Endometrial microvascular endothelial cells (primary cell): ENCODE results near the gene DNAJC17. TPM values are rescaled to one million over a fixed set of nuclear protein-coding genes. Genes with fewer than 3 reads are reported as not detected.

ENCODE experiments used
- in situ Hi-C: cut with HindIII; loops from 2 replicates; pipeline ENCODE4 v1.10.0; 2017; ENCODE audit warnings: low sequenced_read_pairs, low pct_unique_long_range_greater_than_20kb; ENCODE audit errors: inconsistent ontology term
- total RNA-seq: library from RNA; depleted of rRNA; stranded (reverse); fragments of >200 nt; gene quantifications from one replicate; pipeline ENCODE4 v1.2.3, GENCODE V29; 2015; ENCODE audit errors: inconsistent ontology term

The DNAJC17 gene
- total RNA-seq, 1 donor from 2014 or later: 47.3 TPM

DNA sequence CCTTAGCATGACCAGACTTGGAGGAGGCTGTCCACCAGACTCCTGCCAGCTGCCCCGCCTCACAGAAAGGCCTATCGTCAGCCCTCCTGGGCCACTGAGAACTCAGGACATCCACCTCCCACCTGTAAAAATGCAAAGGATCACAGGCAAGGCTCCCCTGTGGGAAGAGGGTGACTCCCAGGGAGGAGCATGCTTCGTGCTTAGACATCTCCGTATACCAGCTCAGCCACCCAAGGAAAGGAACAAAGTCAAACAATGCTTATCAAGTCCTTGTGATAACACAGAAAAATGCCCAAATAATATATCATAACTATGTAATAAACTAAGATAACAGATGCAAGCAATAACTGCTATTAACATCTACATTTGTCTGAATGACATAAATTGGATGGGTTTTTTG, 56.4 kb downstream of the DNAJC17 start:
- in situ Hi-C loops: no loop called here

- in situ Hi-C loops: no loop called here
These were observed 58.1 kb downstream of the DNAJC17 start for GRCh38 chr15:40749151-40749630.

DNA sequence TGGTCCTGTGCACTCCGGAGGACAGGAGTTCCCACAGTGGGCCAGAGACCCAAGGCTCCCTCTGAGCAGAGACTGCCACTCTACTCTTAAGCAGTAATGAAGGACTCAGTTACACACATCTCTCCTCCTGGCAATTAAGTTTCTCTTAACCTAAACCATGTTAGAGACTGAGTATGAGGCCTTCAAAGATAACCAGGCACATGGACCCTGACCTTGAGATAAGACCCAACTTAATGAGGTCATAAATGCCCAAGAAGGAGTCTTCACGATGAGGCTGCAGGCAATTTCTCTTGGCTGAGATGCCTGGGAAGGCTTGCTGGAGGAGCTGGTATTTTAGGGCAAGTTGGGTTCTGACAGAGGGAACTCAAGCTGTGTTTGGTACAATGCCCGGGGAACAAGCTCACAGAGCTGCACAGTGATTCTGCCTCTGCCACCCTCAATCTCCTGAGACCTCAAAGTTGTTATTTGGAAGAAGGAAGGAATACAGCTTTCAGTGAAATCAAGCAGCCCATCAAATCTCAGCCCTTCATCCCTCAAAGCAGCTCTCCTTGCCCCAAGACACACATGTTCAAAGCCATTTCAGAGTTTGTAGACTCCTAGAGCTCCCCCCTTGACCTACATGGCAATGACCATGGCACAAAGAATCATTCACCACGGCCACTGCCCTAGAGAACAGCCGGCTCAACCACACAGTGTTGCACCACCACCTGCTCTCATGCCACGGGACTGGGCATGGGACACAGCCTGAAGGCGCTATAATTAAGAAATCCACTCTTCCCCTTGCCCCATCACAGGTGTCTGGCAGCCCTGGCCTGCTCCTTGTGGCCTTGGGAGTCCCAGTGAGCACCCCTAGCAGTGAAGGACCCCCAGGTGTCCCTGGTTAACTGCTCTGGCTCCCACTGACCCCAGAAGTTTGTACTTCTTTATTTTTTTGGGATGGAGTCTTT, 59.3 kb downstream of the DNAJC17 start:
- in situ Hi-C loops: no loop called here

DNA sequence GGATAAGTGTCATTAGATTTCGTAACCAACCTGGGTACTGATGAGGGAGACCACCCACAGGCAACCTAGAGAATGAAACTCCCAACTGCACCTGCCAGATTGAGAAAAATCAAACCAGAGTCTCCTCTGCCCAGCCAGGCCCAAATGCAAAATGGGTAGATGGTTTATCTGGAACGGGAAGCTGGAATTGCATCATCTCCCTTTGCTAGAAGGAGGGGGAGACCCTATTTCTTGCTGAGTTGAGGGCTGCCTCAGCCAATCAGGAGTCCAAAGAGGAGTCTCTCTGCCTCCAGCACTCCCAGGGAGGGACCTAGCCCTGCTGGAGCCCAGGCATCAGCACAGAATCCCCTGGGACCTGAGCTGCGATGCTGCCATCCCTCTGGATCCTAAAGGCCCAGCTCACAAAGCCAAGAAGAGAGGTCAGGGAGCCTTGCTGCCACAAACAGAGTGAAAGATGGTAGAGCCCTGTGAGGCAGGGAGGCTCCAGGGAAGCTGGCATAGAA, 60.3 kb downstream of the DNAJC17 start:
- in situ Hi-C loops: no loop called here

DNA sequence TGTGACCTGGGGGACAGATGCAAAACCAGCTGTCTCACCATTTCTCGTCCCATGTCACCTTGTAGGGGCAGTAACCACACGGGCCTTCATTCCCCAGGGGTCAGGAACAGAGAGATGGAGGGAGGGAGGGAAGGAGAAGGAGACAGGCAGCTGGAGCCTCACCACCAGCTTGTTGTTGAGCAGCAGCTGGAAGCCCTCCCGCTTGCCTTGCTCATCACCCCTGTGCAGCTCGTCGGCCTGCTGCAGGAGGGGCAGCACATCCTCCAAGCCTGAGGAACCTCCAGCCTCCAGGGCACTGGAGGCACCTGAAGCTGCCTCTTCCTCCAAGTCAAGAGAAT, 62.5 kb downstream of the DNAJC17 start:
- in situ Hi-C loops: no loop called here

DNA sequence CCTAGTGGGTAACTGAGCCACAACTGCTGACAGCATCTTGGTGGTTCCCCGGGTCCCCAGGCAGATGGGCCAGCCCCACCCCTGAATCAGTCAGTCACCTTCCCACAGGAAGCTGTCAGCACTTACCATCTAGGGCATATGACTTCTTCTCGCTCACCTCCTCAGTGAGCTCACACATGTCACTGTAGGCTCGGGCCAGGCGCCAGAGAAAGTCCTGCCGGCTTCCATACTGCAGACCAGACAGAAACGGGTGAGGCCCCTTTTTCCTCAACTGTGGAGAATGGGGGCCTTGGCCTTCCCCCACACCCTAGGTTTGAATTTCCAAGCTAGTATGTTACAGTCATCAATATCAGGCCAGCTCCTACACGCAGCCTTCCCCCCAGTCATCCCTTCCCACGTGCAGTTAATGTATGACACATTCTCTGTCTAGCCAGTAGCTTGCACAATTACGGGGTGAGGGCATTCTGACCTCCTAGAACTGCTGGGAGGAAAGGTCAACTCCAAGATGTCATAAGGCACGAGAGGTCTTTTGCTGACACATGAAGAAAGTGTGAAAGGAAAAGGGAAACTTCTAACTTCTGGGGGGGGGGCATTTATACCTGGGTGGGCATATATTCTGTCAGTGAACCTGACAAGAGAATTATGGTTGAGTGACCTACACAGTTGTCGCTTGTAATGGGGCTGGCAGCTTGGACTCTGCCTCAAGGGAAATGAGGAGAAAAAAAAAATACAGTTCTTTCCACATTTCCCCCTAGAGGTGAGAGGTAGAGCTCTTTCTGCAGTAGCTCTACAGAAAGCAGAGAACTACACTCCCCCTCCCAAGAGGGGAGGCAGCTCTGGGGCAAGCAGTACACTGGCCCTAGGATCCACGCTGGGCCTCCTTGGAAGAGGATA, 63.1 kb downstream of the DNAJC17 start:
- in situ Hi-C loops: no loop called here

DNA sequence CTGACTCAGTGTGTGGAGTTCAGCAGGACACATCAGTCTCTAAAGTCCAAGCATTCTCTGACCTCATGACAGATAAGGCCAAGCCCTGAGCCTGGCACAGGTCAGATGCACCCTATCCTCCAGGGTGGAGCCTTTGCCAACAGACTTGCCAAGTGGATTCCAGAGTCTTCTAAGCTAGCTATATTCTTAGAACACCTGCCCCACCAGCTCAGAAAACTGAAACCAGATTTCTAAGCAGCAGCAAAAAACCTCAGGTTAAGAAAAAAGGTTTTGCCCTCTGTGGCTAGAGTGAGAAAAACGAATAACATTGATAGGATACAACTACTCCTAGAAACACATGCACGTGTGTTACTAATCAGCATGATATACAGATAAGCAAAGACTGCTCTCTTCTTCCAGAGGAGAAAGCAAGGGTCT, 63.8 kb downstream of the DNAJC17 start:
- in situ Hi-C loops: no loop called here

- in situ Hi-C loops: no loop called here
These were observed 67.4 kb downstream of the DNAJC17 start for GRCh38 chr15:40739854-40740253.

GRCh38 chr15:40739047-40739446, 68.2 kb downstream of the DNAJC17 start:
- in situ Hi-C loops: no loop called here

DNA sequence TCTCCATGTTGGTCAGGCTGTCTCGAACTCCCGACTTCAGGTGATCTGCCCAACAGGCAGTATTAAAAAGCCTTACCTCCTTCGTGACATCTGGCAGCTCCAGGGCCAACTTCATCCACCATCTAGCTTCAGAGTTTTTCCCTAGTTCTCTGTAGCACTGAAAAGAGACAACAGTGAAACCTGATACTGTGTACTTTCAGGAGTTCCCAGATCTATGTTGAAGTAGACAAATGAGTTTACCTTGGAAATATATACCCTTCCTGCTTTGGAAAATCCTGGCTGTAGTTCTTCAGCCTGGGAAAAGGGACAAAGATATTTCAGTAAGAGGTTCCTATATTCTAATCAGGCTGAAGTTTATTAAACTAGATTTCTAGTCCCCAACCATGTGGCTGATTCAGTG, 70.2 kb downstream of the DNAJC17 start:
- in situ Hi-C loops: no loop called here

DNA sequence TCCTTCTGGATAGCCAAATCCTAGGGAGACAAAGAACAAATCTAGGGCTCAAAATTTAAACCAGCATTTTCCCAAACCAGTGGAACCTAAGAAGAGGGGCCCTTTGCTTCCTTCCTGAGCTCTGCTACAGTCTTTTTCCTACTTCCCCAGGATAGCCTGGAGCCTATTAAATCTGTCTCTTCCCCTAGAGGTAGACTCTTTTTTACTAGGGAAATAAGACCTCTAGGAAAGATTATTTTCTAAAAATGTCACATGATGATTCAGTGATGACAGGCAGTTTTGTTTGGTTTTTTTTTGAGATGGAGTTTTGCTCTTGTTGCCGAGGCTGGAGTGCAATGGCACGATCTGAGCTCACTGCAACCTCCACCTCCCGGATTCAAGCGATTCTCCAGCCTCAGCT, 70.7 kb downstream of the DNAJC17 start:
- in situ Hi-C loops: no loop called here

DNA sequence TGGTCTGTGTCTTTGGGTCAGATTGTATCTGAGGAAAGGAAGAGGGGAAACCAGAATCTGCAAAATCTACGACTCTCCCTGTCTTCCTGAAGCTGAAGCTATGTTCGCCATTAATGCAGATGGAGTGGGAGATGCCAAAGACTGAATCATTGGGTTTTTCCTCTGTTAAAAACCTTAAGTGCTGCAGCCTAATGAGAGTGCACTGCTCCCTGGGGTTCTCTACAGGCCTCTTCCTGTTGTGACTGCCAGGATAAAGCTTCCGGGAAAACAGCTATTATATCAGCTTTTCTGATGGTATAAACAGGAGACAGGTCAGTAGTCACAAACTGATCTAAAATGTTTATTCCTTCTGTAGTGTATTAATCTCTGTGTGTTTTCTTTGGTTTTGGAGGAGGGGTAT, 76.2 kb downstream of the DNAJC17 start:
- in situ Hi-C loops: no loop called here

GRCh38 chr15:40723919-40724318, 83.4 kb downstream of the DNAJC17 start:
- in situ Hi-C loops: no loop called here

DNA sequence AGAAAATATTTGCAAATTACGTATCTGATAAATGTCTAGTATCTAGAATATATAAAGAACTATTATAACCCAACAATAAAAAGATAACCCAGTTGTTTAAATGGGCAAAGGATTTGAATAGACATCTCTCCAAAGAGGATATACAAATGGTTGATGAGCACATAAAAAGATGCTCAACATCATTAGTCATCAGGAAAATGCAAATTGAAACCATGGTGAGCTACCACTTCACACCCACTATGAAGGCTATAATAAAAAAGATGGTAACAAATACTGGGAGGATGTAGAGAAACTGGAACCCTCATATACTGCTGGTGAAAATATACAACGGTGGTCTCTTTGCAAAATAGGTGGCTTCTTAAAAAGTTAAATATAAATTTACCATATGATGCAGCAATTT, 84.3 kb downstream of the DNAJC17 start:
- in situ Hi-C loops: no loop called here

DNA sequence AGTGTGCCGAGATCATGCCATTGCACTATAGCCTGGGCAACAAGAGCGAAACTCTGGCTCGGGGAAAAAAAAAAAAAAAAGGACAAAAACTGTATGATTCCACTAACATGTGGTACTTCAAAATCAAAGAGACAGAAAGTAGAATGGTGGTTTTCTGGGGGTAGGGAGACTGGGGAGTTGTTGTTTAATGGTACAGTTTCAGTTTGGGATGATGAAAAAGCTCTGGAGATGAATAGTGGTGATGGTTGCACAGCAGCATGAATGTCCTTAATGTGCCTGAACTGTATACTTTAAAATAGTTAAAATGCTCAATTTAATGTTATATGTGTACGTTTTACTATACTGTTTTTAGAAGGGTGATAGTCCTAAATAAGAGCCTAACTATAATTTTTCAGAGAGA, 84.9 kb downstream of the DNAJC17 start:
- in situ Hi-C loops: no loop called here

DNA sequence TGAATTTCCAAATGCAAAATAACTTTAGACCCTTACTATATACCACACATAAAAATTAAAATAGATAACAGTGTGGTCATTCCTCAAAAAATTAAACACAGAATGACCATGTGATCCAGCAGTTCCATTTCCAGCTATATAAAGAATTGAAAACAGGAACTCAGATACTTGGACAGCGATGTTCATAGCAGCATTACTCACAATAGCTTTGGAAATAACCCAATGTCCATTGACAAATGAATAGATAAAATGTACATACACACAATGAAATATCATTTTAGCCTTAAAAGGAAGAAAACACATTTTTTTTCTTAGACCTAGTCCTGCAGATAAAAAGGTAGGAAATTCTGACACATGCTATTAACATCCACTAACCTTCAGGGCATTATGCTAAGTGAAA, 85.6 kb downstream of the DNAJC17 start:
- in situ Hi-C loops: no loop called here

DNA sequence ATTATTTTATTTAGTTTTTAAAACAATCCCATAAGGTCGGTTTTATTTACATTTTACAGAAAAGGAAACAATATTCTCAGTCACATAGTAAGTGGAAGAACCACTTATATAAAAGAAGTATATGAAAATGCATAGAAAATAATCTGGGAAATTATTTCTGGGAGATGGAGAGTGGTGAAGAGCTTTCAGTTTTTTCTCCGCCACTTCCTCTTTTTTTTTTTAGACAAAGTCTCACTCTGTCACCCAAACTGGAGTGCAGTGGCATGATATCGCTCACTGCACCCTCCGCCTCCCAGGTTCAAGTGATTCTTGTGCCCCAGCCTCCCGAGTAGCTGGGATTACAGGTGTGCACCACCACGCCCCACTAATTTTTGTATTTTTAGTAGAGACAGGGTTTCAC, 91.1 kb downstream of the DNAJC17 start:
- in situ Hi-C loops: no loop called here
